OCI-LY7 (cell line): ENCODE measurements around the gene TAF1D. TPM values are rescaled to one million over a fixed set of nuclear protein-coding genes. Genes with fewer than 3 reads are reported as not detected.

Source experiments
- BruUV-seq: library from RNA; stranded (reverse); fragments of 400-500 nt; replicated peaks from 2 replicates; lab custom pipeline; 2021; lab: Mats Ljungman, UMichigan
- CTCF ChIA-PET: fragments of 300-600 bp; sonication (Branson Sonifier 250); formaldehyde crosslinking; loops from one replicate; lab custom pipeline; 2022; ENCODE audit warnings: antibody characterized with exemption; ENCODE audit not compliant: unreplicated experiment; lab: Charles Lee
- POLR2A ChIA-PET: fragments of 300-600 bp; sonication (Branson Sonifier 250); formaldehyde crosslinking; loops from one replicate; lab custom pipeline; 2022; ENCODE audit warnings: antibody characterized with exemption; lab: Charles Lee
- DNase-seq: peaks from one replicate; pipeline ENCODE4 v3.0.0-alpha.2; 2015; ENCODE audit warnings: low spot score
- H2AFZ ChIP-seq: fragments of 200-600 bp; sonication (generic), shearing (Covaris generic); 2 replicates; pipeline ENCODE4 v1.6.1; 2014; ENCODE audit warnings: mild to moderate bottlenecking, antibody characterized with exemption, low read length, moderate library complexity
- H3K27ac ChIP-seq: fragments of 200-600 bp; sonication (generic); 2 replicates; pipeline ENCODE4 v1.5.1; 2014; ENCODE audit warnings: mixed run types, low read depth, mild to moderate bottlenecking, moderate library complexity, low read length, inconsistent platforms; ENCODE audit not compliant: poor library complexity, severe bottlenecking
- H3K36me3 ChIP-seq: fragments of 200-600 bp; sonication (generic); 2 replicates; pipeline ENCODE4 v1.6.1; 2014; ENCODE audit warnings: mild to moderate bottlenecking, antibody characterized with exemption, low read length, moderate library complexity, mixed read lengths; ENCODE audit not compliant: insufficient read depth
- H3K4me1 ChIP-seq: fragments of 200-600 bp; sonication (generic); 2 replicates; pipeline ENCODE4 v1.5.1; 2014; ENCODE audit warnings: mild to moderate bottlenecking, low read length; ENCODE audit not compliant: insufficient read depth, poor library complexity, severe bottlenecking
- H3K4me2 ChIP-seq: fragments of 200-600 bp; sonication (generic); 2 replicates; pipeline ENCODE4 v1.6.1; 2014; ENCODE audit warnings: mild to moderate bottlenecking, low read length
- H3K4me3 ChIP-seq: fragments of 200-600 bp; sonication (generic); 2 replicates; pipeline ENCODE4 v1.5.1; 2014; ENCODE audit warnings: mild to moderate bottlenecking, low read depth, low read length; ENCODE audit not compliant: poor library complexity, severe bottlenecking
- H3K79me2 ChIP-seq: fragments of 200-600 bp; sonication (generic); 2 replicates; pipeline ENCODE4 v1.6.1; 2016; ENCODE audit warnings: low read depth, mild to moderate bottlenecking, low read length, moderate library complexity, mixed read lengths; ENCODE audit not compliant: insufficient read depth
- H3K9me2 ChIP-seq: fragments of 200-600 bp; sonication (generic); 2 replicates; pipeline ENCODE4 v1.6.1; 2016; ENCODE audit warnings: mild to moderate bottlenecking, low read length, mixed read lengths; ENCODE audit not compliant: insufficient read depth
- H3K9me3 ChIP-seq: fragments of 200-600 bp; sonication (generic); 2 replicates; pipeline ENCODE4 v1.6.1; 2014; ENCODE audit warnings: mild to moderate bottlenecking, mixed run types, low read length, mixed read lengths
- H4K20me1 ChIP-seq: fragments of 200-600 bp; sonication (generic); 2 replicates; pipeline ENCODE4 v1.6.1; 2014; ENCODE audit warnings: mild to moderate bottlenecking, antibody characterized with exemption, low read length, moderate library complexity, mixed read lengths; ENCODE audit not compliant: insufficient read depth
- CTCF ChIP-seq: fragments of 200-600 bp; sonication (generic); conservative IDR thresholded peaks from 2 replicates; pipeline ENCODE4 v1.5.1; 2014; ENCODE audit warnings: mild to moderate bottlenecking, antibody characterized with exemption, low read length, moderate library complexity, mixed read lengths
- EZH2phosphoT487 ChIP-seq: fragments of 200-600 bp; sonication (generic); IDR thresholded peaks from 2 replicates; pipeline ENCODE4 v1.6.1; 2018; ENCODE audit warnings: low read depth, borderline replicate concordance, mild to moderate bottlenecking, mixed run types, antibody characterized with exemption, low read length, moderate library complexity, mixed read lengths
- intact Hi-C: fragments of 100-400 bp; cut with micrococcal nuclease; formaldehyde crosslinking; loops from one replicate; pipeline ENCODE4 v1.10.0; 2022; ENCODE audit not compliant: unreplicated experiment
- total RNA-seq, 2 experiments: library from RNA; depleted of rRNA in 1 of 2; stranded (reverse); fragments of >200 nt in 1 of 2; shearing (Covaris generic) in 1 of 2; gene quantifications; 2 replicates each; pipeline ENCODE4 v1.2.3, GENCODE V29; 2014 to 2022

Gene TAF1D
- total RNA-seq, 2 experiments from 2014 or later: 206 to 276 TPM

- no peaks in the 10 kb centered on the region for H3K9me3 ChIP-seq
- ChIA-PET CTCF (no interaction called here), POLR2A (no interaction called here)
- H3K9me2 ChIP-seq: no peaks in the 10 kb centered on the region
- H3K27ac ChIP-seq: no peak overlapping the region
- no peaks in the 10 kb centered on the region for H3K4me1 ChIP-seq
- intact Hi-C loops: no loop called here
- TF ChIP-seq EZH2phosphoT487: no peak
- no peak overlapping the region for H2AFZ ChIP-seq
- no peak overlapping the region for H3K4me2 ChIP-seq
- H3K79me2 ChIP-seq: no peaks in the 10 kb centered on the region
- peaks cover 45% of the 10 kb centered on the region for H3K36me3 ChIP-seq
- no peak overlapping the region for H3K4me3 ChIP-seq
- no TSS peak for BruUV-seq
- no peak for DNase-seq
- no peaks in the 10 kb centered on the region for H4K20me1 ChIP-seq
Measured at GRCh38 chr11:93753241-93753640, 11.9 kb upstream of the TAF1D start.

GRCh38 chr11:93751001-93751400, 9.7 kb upstream of the TAF1D start:
- intact Hi-C loops: no loop called here
- Histone ChIP-seq H3K36me3 (peaks cover 24% of the 10 kb centered on the region), H3K4me3 (no peak overlapping the region), H4K20me1 (no peaks in the 10 kb centered on the region), H3K79me2 (no peaks in the 10 kb centered on the region), H3K4me2 (no peak overlapping the region), H2AFZ (no peak overlapping the region), H3K9me2 (no peaks in the 10 kb centered on the region), H3K9me3 (no peaks in the 10 kb centered on the region), H3K4me1 (no peaks in the 10 kb centered on the region), H3K27ac (no peak overlapping the region)
- DNase-seq: no peak
- CTCF ChIA-PET: no interaction called here
- no TSS peak for BruUV-seq
- TF ChIP-seq CTCF: no peak
- TF ChIP-seq EZH2phosphoT487: no peak
- POLR2A ChIA-PET: interaction anchor here (0.6 to 0.7 kb wide), 2 partner anchors 214 to 377 kb away, joined by 4 to 5 read pairs; partner anchors contain the start of gene PANX1

- TF ChIP-seq EZH2phosphoT487 (no peak), CTCF (no peak)
- Histone ChIP-seq H3K27ac (no peak overlapping the region), H2AFZ (no peak overlapping the region), H3K9me3 (no peaks in the 10 kb centered on the region), H3K4me2 (no peak overlapping the region), H3K36me3 (peaks cover 14% of the 10 kb centered on the region; the same call in 1 of the 2 replicates), H3K9me2 (no peaks in the 10 kb centered on the region), H3K79me2 (peaks cover 15% of the 10 kb centered on the region), H4K20me1 (no peaks in the 10 kb centered on the region), H3K4me1 (peaks cover 7% of the 10 kb centered on the region), H3K4me3 (no peak overlapping the region)
- DNase-seq: no peak
- no TSS peak for BruUV-seq
- POLR2A ChIA-PET: interaction anchor here (0.6 kb wide), 1 partner anchor 19 kb away, joined by 4 read pairs; no protein-coding TSS in a partner anchor
- CTCF ChIA-PET: no interaction called here
- intact Hi-C loops: no loop called here
Measured at GRCh38 chr11:93747122-93747521, 5.8 kb upstream of the TAF1D start.
